ENCODE data around the gene FOXRED2.

GRCh38 chr22:36512333-36512732 lies 5.5 kb upstream of the FOXRED2 start:
- TF ChIP-seq YY1 (IDR thresholded peaks at IDR 0.05; ENCODE audit: insufficient read depth, insufficient read length) (no peak), SUZ12 (IDR thresholded peaks at IDR 0.05; ENCODE audit: extremely low read depth, insufficient read depth, insufficient read length) (no peak)

All from NT2/D1 (cell line).